Large intestine (tissue), 3 donors: ENCODE measurements around the gene TMEM43. TPM values are rescaled to one million over a fixed set of nuclear protein-coding genes. Genes with fewer than 3 reads are reported as not detected.
A peak's percentile ranks its signal among the peaks of the same experiment; 100 is the strongest.

Experiments used
- DNase-seq, 2 donors: peaks; one replicate each; pipeline versions ENCODE4 v3.0.0 to v3.0.0-alpha.2; 2013
- H3K27ac ChIP-seq: one replicate; pipeline ENCODE4 v1.5.1; 2013; ENCODE audit warnings: low read length
- H3K27me3 ChIP-seq: 2 replicates; pipeline ENCODE4 v1.6.1; 2013; ENCODE audit warnings: low read length; ENCODE audit not compliant: control insufficient read depth, insufficient read depth
- H3K36me3 ChIP-seq: 2 replicates; pipeline ENCODE4 v1.6.1; 2013; ENCODE audit warnings: low read length; ENCODE audit not compliant: control insufficient read depth, insufficient read depth
- H3K4me1 ChIP-seq: one replicate; pipeline ENCODE4 v1.6.1; 2013; ENCODE audit warnings: low read length; ENCODE audit not compliant: control insufficient read depth, insufficient read depth
- H3K4me3 ChIP-seq: one replicate; pipeline ENCODE4 v1.5.1; 2013; ENCODE audit warnings: low read length
- H3K9me3 ChIP-seq: one replicate; pipeline ENCODE4 v1.6.1; 2013; ENCODE audit warnings: mild to moderate bottlenecking, low read depth, low read length, moderate library complexity; ENCODE audit not compliant: control insufficient read depth
- WGBS: methylation state at CpG from one replicate; pipeline ENCODE4 v1.1.5; 2013; ENCODE audit warnings: low lambda C conversion rate; ENCODE audit not compliant: insufficient coverage; 5-methylcytosine and 5-hydroxymethylcytosine counted together
- polyA plus RNA-seq: library from polyadenylated mRNA; unstranded; fragments of 120-200 nt; gene quantifications from one replicate; pipeline ENCODE4 v1.2.1, GENCODE V29; 2013

TMEM43 gene
- polyA plus RNA-seq, 1 donor = 39.4 TPM

DNA sequence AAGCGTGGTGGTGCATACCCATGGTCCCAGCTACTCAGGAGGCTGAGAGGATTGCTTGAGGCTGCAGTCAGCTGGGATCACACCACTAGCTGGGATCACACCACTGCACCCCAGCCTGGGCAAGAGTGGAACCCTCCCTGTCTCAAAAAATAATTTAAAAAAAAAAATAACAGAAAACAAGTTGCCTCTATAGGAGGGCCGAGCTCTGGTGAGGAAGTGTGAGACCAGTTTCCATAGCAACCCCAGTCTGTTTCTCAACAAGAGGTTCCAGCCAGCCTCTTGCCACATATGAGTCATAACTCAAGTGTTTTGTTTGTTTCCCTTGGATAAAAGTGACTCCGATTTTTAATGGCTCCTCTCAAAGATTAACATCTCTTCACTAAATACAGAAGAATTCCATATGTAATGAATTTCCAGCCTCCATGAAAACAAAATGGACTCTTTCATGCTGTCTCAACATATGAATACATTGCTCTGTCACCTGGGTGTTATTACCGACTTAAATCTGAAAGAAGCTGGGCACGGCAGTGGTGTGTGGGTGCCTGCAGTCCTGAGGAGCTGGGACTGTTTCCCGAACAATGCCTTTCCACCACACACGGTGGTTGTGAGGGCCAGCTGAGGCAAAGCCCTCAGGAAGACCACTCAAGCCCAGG is 19.7 kb downstream of the TMEM43 start:
- Histone ChIP-seq H3K4me1 (peaks cover 30% of the 10 kb centered on the region), H3K27me3 (no peaks in the 10 kb centered on the region), H3K36me3 (peaks cover 74% of the 10 kb centered on the region), H3K9me3 (no peaks in the 10 kb centered on the region), H3K4me3 (no peak overlapping the region), H3K27ac (peak overlapping the region; percentile 87)
- no CpG with 5 or more reads among the region's 7 CpGs for WGBS
- DNase-seq = peak; percentile 92 to 93

DNA sequence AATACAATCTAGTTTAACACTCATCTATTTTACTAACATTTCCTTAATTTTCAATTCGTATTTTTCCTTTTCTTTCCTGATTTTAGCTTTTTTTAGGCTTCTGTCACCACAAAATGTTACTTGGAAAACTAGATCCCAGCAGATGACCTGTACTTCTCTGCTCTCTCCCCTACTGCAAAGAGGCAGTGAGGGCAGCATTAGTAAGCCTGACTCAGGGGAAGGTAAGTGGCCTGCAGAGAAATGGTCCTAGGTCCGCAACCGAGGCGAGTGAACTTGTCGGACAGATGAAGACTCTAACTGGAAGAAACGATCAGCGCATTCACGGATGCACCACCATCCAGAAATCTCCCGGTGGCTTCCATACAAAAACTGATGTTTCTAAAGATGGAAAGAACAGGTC is 20.4 kb downstream of the TMEM43 start:
- Histone ChIP-seq H3K9me3 (no peaks in the 10 kb centered on the region), H3K27ac (peak overlapping the region; percentile 87), H3K4me3 (no peak overlapping the region), H3K27me3 (no peaks in the 10 kb centered on the region), H3K4me1 (peaks cover 30% of the 10 kb centered on the region), H3K36me3 (peaks cover 71% of the 10 kb centered on the region)
- WGBS = 92% methylated on average over 1 of the region's 9 CpGs
- no peak for DNase-seq

DNA sequence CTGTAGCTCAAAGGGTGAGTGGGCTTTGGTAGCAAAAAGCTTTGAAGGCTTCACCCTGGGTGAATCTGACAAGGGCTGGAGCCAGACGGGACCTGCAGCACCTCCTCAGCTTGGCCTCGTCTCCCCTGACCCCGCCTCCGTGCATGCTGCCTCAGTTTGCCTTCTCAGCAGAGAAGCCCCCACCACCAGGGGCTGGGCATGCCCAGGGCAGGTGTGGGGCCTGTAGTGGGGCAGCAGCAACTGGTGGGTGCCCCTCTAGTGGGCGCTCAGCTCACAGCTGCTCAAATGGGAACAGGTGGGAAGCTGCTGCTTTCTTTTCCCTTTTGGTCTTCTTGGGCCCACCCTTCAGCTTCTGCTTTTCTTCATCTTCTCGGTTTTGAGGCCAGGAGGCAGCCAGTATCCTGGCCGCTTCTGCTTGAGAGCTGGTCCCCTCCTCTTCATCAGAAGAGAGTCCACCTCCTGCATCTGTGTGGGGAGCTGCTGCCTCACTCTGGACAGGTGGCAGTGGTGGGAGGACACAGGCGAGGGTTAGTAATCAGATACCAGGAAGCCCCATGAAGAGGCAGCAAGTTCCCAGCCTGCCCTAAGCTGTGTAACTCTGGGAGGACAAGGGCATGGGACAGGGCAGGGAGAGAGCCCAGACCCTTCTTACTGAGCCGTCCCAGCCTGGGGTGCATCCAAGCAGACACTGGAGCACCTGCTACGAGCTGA is 21.0 kb downstream of the TMEM43 start:
- Histone ChIP-seq H3K27me3 (no peaks in the 10 kb centered on the region), H3K36me3 (peaks cover 71% of the 10 kb centered on the region), H3K9me3 (no peaks in the 10 kb centered on the region), H3K4me1 (peaks cover 30% of the 10 kb centered on the region), H3K27ac (no peak overlapping the region), H3K4me3 (no peak overlapping the region)
- no peak for DNase-seq
- WGBS = no CpG with 5 or more reads among the region's 10 CpGs

DNA sequence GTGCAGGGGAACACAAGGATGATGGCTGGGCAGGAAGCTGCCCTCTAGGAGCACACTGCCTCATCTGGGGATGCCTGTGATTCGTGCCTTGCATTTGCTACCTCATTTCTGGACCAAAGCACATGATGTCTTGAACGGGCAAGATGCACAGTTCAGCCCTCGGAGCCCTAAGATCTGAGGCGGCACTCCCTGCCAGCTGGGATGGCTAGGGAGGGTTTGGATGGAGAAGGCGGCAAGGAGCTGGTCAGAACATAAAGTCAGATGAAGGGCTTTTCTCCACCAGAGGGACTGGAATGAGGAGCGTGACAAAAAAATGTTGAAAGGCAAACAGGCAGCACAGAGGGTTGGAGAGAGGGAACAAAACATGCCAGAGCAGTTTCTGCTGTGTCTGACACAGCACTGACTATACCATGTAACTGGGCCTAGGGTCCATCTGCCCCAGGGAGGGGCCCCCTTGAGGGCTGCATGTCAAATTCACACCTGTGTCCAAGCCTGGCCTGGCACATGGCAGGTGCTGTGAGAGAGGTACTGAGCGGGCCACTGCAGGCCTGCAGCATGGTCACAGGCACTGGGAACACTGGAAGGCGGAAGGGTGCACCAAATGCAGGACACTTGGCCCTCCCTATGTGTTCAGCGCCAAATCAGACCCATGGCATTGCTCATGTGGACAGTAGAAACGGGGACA is 21.7 kb downstream of the TMEM43 start:
- no peak for DNase-seq
- Histone ChIP-seq H3K27ac (no peak overlapping the region), H3K4me1 (peaks cover 30% of the 10 kb centered on the region), H3K27me3 (no peaks in the 10 kb centered on the region), H3K9me3 (no peaks in the 10 kb centered on the region), H3K4me3 (no peak overlapping the region), H3K36me3 (peaks cover 71% of the 10 kb centered on the region)
- WGBS = no CpG with 5 or more reads among the region's 10 CpGs

DNA sequence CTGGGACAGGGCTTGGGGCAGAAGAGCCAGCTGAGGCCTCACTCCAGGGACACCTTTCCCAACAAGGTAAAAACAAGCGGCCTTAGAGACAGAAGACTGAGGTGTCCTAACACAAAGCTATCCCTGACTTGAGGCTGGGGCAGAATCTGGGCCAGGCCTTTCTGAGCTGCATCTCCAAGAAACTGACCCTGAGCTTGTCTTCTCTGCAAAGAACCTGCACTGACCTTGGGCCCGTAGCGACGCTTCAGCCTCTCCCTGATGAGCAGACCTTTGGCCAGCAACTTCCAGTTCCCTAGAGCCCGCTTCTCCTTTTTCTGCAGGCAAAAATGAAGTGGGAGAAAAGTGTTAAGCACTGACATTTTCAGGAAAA is 22.2 kb downstream of the TMEM43 start:
- Histone ChIP-seq H3K4me1 (peaks cover 30% of the 10 kb centered on the region), H3K27me3 (no peaks in the 10 kb centered on the region), H3K36me3 (peaks cover 71% of the 10 kb centered on the region), H3K9me3 (no peaks in the 10 kb centered on the region), H3K27ac (no peak overlapping the region), H3K4me3 (no peak overlapping the region)
- WGBS = no CpG with 5 or more reads among the region's 5 CpGs
- no peak for DNase-seq

DNA sequence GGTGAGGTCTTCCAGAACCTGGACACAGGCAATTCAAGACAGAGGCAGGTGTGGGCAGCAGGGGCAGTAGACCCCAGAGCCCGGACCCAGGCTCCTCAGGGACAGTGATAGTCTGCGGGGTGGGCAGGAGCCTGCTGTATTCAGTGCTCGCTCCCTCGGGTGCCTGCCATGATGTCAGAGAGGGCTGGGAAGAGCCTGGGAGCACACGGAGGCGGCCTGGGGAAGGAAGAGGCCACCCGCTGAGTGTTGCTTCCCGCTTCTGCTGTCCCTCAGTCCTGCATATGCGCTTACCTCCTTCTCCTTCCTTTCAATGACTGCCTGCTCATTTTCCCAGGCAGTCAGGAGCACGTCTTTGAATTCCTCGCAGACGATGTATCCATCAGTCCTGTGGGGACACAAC is 22.8 kb downstream of the TMEM43 start:
- Histone ChIP-seq H3K27ac (no peak overlapping the region), H3K27me3 (no peaks in the 10 kb centered on the region), H3K4me1 (peaks cover 34% of the 10 kb centered on the region), H3K9me3 (no peaks in the 10 kb centered on the region), H3K4me3 (no peak overlapping the region), H3K36me3 (peaks cover 71% of the 10 kb centered on the region)
- no peak for DNase-seq
- WGBS = no CpG with 5 or more reads among the region's 12 CpGs

DNA sequence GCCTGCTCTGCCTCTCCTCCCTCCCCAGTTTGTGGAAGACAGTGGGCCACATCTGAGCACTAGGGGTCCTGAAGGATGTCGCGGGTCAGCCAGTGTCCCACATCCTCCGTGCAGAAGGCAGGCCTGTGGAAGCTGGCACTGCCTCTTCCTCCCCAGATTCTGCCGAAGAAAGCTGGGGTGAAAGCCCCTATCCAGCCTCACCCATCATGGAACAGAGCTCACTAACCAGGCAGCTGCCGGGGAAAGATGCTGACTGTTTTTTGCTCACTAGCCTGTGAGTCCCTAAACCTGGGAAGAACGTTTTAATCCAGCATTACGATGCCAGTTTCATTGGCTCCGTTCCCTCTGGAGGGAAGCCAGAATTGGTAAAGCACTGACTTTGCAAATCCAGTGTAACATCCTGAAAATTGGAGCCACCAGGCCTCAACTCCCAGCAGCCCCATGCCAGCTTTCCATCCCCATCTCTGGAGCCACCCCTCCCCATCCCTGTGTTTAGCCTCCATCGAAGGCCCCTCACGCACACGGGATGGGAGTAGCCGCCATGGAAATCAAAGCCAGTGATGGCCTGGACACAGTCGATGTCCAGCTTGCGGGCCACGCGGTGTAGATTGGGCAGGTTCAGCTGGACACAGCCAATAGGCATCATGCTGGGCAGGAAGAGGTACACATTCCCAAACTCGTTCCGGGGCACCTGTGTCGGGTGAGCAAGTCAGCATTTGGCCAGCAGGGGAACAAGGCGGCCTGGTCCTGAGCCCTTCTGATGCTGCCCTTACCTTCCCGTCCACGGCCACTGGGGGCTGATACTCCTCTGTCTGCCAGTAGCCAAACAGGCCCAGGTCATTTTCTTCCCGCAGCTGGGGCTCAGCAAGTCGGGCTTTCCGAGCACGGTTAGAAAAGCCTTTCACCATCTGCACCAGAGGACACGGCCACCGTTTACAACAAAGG is 23.5 kb downstream of the TMEM43 start:
- H3K4me1 ChIP-seq = peaks cover 40% of the 10 kb centered on the region
- no peak overlapping the region for H3K4me3 ChIP-seq
- H3K27ac ChIP-seq = no peak overlapping the region
- peaks cover 71% of the 10 kb centered on the region for H3K36me3 ChIP-seq
- no peaks in the 10 kb centered on the region for H3K27me3 ChIP-seq
- WGBS = 100% methylated on average over 1 of the region's 28 CpGs
- no peak for DNase-seq
- H3K9me3 ChIP-seq = no peaks in the 10 kb centered on the region

DNA sequence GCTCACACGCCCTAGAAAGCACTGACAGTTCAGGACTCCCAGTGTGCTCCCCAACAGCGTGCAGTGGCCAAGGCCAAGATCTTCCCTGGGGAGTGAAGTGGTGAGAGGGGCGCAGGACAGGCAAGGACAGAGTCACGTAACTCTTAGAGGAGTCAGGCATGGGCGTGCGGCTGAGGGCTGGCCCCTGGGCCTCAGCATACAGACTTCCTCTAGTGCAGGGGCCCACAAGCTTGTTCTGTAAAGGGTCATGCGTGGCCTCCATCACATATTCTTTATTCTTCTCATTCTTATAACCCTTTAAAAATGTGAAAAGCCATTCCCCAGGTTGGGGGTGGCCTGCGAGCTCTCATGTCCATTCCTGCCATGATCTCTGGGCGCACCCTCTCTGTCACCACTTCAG is 25.2 kb downstream of the TMEM43 start:
- Histone ChIP-seq H3K27me3 (no peaks in the 10 kb centered on the region), H3K9me3 (no peaks in the 10 kb centered on the region), H3K4me3 (no peak overlapping the region), H3K4me1 (peaks cover 27% of the 10 kb centered on the region), H3K27ac (no peak overlapping the region), H3K36me3 (peaks cover 84% of the 10 kb centered on the region)
- no CpG with 5 or more reads among the region's 9 CpGs for WGBS
- DNase-seq = no peak

DNA sequence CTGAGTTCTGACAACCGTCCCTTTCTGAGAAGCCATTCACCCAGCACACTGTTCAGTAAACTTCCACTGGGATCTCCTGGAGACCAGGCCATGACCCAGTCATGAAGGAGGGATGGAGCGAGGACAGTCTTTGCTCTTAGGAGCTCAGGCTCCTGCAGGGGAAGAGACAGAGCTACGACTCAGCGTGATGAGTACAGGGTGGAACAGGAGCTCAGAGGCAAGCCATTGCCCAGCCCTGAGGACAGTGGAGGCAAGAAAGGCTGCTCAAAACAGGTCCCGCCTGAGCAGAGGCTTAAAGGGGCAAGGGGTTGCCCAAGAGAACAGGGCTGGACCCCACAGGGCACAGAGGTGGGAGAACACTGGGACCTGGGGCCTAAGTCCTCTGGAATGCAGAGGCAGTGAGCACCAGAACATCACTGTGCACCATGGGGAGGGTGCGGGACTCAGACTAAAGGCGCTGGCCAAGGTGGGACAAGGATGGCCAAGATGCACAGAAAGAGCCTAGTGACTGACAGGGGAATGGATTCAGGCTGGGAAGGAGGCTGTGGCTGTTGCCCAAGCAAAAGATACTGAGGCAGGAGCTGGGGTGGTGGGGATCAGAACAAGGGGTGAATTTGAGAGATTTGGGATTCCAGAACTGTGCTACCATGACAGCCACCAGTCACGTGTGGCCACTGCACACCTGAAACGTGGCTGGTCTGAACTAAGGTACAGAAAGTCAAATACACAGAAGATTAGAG is 25.8 kb downstream of the TMEM43 start:
- H3K4me3 ChIP-seq = no peak overlapping the region
- peaks cover 79% of the 10 kb centered on the region for H3K36me3 ChIP-seq
- WGBS = 100% methylated on average over 4 of the region's 9 CpGs

More for the DNA sequence above, 25.8 kb downstream of the TMEM43 start:
- Histone ChIP-seq H3K4me1 (peaks cover 22% of the 10 kb centered on the region), H3K27me3 (no peaks in the 10 kb centered on the region), H3K9me3 (no peaks in the 10 kb centered on the region), H3K27ac (no peak overlapping the region)
- DNase-seq = no peak
